ENCODE data around the gene NEK9. TPM values are rescaled to one million over a fixed set of nuclear protein-coding genes. Genes with fewer than 3 reads are reported as not detected.

The NEK9 gene
- total RNA-seq, 1 donor from 2014 or later, result 113 TPM

DNA sequence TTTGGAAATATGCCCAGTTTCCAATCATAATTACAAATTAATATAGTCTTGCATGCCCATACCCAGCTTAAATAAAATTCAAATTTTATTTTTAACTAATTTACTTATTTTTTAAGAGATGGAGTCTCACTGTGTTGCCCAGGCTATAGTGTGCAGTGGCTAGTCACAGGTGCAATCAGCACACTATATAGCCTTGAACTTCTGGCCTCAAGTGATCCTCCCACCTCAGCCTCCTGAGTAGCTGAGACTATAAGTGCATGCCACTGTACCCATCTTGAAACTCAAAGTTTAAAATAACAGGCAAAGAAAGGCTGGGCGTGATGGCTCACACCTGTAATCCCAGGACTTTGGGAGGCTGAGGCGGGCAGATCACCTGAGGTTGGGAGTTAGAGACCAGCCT is 85.9 kb downstream of the NEK9 start:
- Mint-ChIP-seq H3K36me3 (ENCODE audit: low read depth) (peaks cover 5% of the 10 kb centered on the region), H3K9me3 (no peaks in the 10 kb centered on the region), H3K27ac (ENCODE audit: unreplicated experiment) (no peak overlapping the region), H3K4me3 (no peak overlapping the region), H3K27me3 (ENCODE audit: low read depth) (no peaks in the 10 kb centered on the region), H3K4me1 (peaks cover 23% of the 10 kb centered on the region)
- DNase-seq (ENCODE audit: low read depth, low spot score), result no peak
- TF ChIP-seq, protein P1, sequence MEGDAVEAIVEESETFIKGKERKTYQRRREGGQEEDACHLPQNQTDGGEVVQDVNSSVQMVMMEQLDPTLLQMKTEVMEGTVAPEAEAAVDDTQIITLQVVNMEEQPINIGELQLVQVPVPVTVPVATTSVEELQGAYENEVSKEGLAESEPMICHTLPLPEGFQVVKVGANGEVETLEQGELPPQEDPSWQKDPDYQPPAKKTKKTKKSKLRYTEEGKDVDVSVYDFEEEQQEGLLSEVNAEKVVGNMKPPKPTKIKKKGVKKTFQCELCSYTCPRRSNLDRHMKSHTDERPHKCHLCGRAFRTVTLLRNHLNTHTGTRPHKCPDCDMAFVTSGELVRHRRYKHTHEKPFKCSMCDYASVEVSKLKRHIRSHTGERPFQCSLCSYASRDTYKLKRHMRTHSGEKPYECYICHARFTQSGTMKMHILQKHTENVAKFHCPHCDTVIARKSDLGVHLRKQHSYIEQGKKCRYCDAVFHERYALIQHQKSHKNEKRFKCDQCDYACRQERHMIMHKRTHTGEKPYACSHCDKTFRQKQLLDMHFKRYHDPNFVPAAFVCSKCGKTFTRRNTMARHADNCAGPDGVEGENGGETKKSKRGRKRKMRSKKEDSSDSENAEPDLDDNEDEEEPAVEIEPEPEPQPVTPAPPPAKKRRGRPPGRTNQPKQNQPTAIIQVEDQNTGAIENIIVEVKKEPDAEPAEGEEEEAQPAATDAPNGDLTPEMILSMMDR (conservative IDR thresholded peaks at IDR 0.05), result no peak

- Mint-ChIP-seq H3K4me1 (peaks cover 20% of the 10 kb centered on the region), H3K27ac (ENCODE audit: unreplicated experiment) (no peak overlapping the region), H3K4me3 (no peak overlapping the region), H3K27me3 (ENCODE audit: low read depth) (no peaks in the 10 kb centered on the region), H3K36me3 (ENCODE audit: low read depth) (peaks cover 5% of the 10 kb centered on the region), H3K9me3 (no peaks in the 10 kb centered on the region)
- DNase-seq (ENCODE audit: low read depth, low spot score), result no peak
- TF ChIP-seq, protein P1 (conservative IDR thresholded peaks at IDR 0.05), result no peak
Measured at GRCh38 chr14:75040507-75040906, 86.3 kb downstream of the NEK9 start.

DNA sequence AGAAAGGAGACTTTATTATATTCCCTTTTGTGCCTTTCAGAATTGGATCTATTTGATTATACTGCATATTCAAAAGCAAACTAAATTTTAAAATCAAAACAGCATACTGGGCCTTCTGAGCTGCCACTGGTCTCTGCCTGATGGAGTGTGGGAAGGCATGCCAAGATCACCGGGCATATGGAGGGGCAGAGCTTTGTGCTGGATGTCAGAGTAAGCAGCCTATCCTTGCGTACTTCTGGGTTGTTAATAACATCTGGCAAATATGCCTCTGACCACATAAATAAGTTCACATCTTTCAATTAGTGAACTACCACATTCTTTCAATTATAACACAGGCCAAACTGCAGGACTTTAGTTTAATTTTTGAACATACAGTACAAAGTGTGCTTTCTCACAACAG is 93.9 kb downstream of the NEK9 start:
- no peaks in the 10 kb centered on the region for H3K27me3 Mint-ChIP-seq (ENCODE audit: low read depth)
- no peaks in the 10 kb centered on the region for H3K9me3 Mint-ChIP-seq
- no peak overlapping the region for H3K4me3 Mint-ChIP-seq
- no peak for DNase-seq (ENCODE audit: low read depth, low spot score)
- H3K4me1 Mint-ChIP-seq, result no peaks in the 10 kb centered on the region
- H3K36me3 Mint-ChIP-seq (ENCODE audit: low read depth), result peaks cover 11% of the 10 kb centered on the region
- H3K27ac Mint-ChIP-seq (ENCODE audit: unreplicated experiment), result no peak overlapping the region
- TF ChIP-seq, protein P1 (conservative IDR thresholded peaks at IDR 0.05), result no peak

DNA sequence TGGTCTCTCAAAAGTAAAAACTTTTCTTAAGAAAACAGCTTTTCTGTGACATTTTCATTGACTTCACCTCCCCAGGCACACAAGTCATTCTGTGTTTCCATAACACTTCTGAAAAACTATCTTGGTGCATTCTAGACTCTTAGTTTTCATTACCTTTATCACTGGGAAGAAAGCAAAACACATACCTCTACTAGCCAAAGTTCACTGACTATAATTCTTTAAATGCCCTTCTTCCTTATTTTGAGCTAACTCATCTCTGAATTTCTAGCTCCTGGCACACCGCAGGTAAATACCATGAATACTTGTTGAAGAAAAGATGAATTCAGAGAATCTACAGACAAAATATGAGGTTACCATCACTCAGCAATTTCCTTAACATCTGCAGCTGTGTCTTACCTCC is 96.7 kb downstream of the NEK9 start:
- Mint-ChIP-seq H3K27ac (ENCODE audit: unreplicated experiment) (no peak overlapping the region), H3K27me3 (ENCODE audit: low read depth) (no peaks in the 10 kb centered on the region), H3K4me3 (no peak overlapping the region), H3K4me1 (no peaks in the 10 kb centered on the region), H3K36me3 (ENCODE audit: low read depth) (peaks cover 7% of the 10 kb centered on the region), H3K9me3 (no peaks in the 10 kb centered on the region)
- TF ChIP-seq, protein P1 (conservative IDR thresholded peaks at IDR 0.05), result no peak
- DNase-seq (ENCODE audit: low read depth, low spot score), result no peak

Other genes with a start within 250 kb of the NEK9 start
- 92.9 and 97.4 TPM in 2 replicates for gene DLST, start 245.1 kb downstream of the NEK9 start, total RNA-seq
- 13.9 and 14.1 TPM in 2 replicates for gene RPS6KL1, start 203.8 kb downstream of the NEK9 start, total RNA-seq
- 2.9 and 3.9 TPM in 2 replicates for gene PGF, start 171.5 kb downstream of the NEK9 start, total RNA-seq
- 50.5 TPM in 2 replicates for gene EIF2B2, start 124.1 kb downstream of the NEK9 start, total RNA-seq
- gene MLH3, start 75.6 kb downstream of the NEK9 start, total RNA-seq, result 27.7 and 34.2 TPM in 2 replicates
- 35.9 and 37.1 TPM in 2 replicates for gene ACYP1, start 63.0 kb downstream of the NEK9 start, total RNA-seq
- gene ZC2HC1C, start 57.4 kb downstream of the NEK9 start, total RNA-seq, result 1.3 and 1.9 TPM in 2 replicates
- 178 and 186 TPM in 2 replicates for gene TMED10, start 49.6 kb upstream of the NEK9 start, total RNA-seq
- gene FOS, start 151.8 kb upstream of the NEK9 start, total RNA-seq, result 3.8 and 5.8 TPM in 2 replicates

Data from neural crest cell (in vitro differentiated cells).